ENCODE measurements around the gene DNAH14.

DNA sequence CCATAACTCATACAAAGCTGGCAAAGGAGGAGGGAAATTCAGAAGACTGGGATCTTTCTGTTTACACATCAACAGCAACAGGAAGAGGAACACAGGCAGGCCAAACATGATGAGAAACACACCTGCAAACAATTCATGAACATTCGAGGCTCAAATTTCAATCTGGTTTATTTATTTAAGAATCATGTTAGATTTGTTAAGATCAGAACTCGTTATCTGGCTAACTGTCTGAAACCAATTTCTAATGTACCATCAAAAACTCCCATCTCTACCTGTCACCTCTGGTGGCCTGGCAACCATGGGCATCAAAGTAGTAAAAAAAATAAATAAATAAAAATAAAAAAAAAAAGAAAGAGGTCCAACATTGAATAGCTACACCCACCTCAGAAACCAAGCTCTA lies 488.6 kb downstream of the DNAH14 start:
- no peak for TF ChIP-seq POLR2A (IDR thresholded peaks at IDR 0.05)
- TF ChIP-seq, protein P1, sequence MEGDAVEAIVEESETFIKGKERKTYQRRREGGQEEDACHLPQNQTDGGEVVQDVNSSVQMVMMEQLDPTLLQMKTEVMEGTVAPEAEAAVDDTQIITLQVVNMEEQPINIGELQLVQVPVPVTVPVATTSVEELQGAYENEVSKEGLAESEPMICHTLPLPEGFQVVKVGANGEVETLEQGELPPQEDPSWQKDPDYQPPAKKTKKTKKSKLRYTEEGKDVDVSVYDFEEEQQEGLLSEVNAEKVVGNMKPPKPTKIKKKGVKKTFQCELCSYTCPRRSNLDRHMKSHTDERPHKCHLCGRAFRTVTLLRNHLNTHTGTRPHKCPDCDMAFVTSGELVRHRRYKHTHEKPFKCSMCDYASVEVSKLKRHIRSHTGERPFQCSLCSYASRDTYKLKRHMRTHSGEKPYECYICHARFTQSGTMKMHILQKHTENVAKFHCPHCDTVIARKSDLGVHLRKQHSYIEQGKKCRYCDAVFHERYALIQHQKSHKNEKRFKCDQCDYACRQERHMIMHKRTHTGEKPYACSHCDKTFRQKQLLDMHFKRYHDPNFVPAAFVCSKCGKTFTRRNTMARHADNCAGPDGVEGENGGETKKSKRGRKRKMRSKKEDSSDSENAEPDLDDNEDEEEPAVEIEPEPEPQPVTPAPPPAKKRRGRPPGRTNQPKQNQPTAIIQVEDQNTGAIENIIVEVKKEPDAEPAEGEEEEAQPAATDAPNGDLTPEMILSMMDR (IDR thresholded peaks at IDR 0.05) = no peak

All from adrenal gland (tissue), 5 donors.